Bronchial epithelial cell (primary cell): ENCODE measurements around the gene CDKL1. TPM values are rescaled to one million over a fixed set of nuclear protein-coding genes. Genes with fewer than 3 reads are reported as not detected.

Experiments
- DNase-seq: peaks from one replicate; pipeline ENCODE4 v3.0.0-alpha.2; 2010; ENCODE audit warnings: low read depth
- FAIRE-seq: peaks from 2 replicates; lab custom pipeline; 2011; peaks lifted over from hg19 to GRCh38; lab: Jason Lieb, UNC
- H3K27me3 ChIP-seq: 2 replicates; pipeline ENCODE4 v1.5.1; 2011; ENCODE audit warnings: low read length; ENCODE audit not compliant: control insufficient read depth, insufficient read depth
- H3K36me3 ChIP-seq: 2 replicates; pipeline ENCODE4 v1.5.1; 2011; ENCODE audit warnings: low read length; ENCODE audit not compliant: control insufficient read depth, insufficient read depth
- H3K4me3 ChIP-seq: 2 replicates; pipeline ENCODE4 v1.5.1; 2011; ENCODE audit warnings: mild to moderate bottlenecking, low read depth, low read length, control low read depth
- CTCF ChIP-seq: IDR thresholded peaks from 2 replicates; pipeline ENCODE4 v1.5.1; 2011; ENCODE audit warnings: mild to moderate bottlenecking, moderate library complexity, low read length, control low read depth, inconsistent platforms; ENCODE audit not compliant: insufficient read depth, severe bottlenecking
- total RNA-seq: library from RNA; depleted of rRNA; stranded (reverse); fragments of >200 nt; gene quantifications from 2 replicates; pipeline ENCODE4 v1.2.1, GENCODE V29; 2014

Gene CDKL1
- total RNA-seq, 1 donor from 2014 or later: 4.5 TPM

GRCh38 chr14:50344876-50345563 is 51.7 kb downstream of the CDKL1 start:
- TF ChIP-seq CTCF: no peak
- H3K4me3 ChIP-seq: no peak overlapping the region
- FAIRE-seq (no peak), DNase-seq (no peak)
- H3K36me3 ChIP-seq: no peaks in the 10 kb centered on the region
- no peaks in the 10 kb centered on the region for H3K27me3 ChIP-seq

- Histone ChIP-seq H3K36me3 (no peaks in the 10 kb centered on the region), H3K4me3 (no peak overlapping the region), H3K27me3 (no peaks in the 10 kb centered on the region)
- TF ChIP-seq CTCF: no peak
- FAIRE-seq (no peak), DNase-seq (peak; percentile 76)
These were observed 52.4 kb downstream of the CDKL1 start for GRCh38 chr14:50344116-50344775.

GRCh38 chr14:50343434-50343833 is 53.2 kb downstream of the CDKL1 start:
- H3K27me3 ChIP-seq: no peaks in the 10 kb centered on the region
- FAIRE-seq: no peak
- DNase-seq: no peak
- no peak overlapping the region for H3K4me3 ChIP-seq
- TF ChIP-seq CTCF: no peak
- H3K36me3 ChIP-seq: no peaks in the 10 kb centered on the region

GRCh38 chr14:50342221-50343078 is 54.2 kb downstream of the CDKL1 start:
- Histone ChIP-seq H3K27me3 (no peaks in the 10 kb centered on the region), H3K36me3 (no peaks in the 10 kb centered on the region), H3K4me3 (no peak overlapping the region)
- TF ChIP-seq CTCF: peak; percentile 30
- peak; percentile 40 for DNase-seq
- FAIRE-seq: no peak

- no peaks in the 10 kb centered on the region for H3K36me3 ChIP-seq
- TF ChIP-seq CTCF: no peak
- no peaks in the 10 kb centered on the region for H3K27me3 ChIP-seq
- DNase-seq (no peak), FAIRE-seq (no peak)
- no peak overlapping the region for H3K4me3 ChIP-seq
These were observed 55.7 kb downstream of the CDKL1 start for GRCh38 chr14:50340963-50341362.
